NCI-H2227 (cell line): ENCODE results near the gene ZCCHC7.

Source experiments
- DNase-seq: peaks from one replicate; lab custom pipeline; 2025; ENCODE audit not compliant: unreplicated experiment; lab: John Stamatoyannopoulos, UW

ZCCHC7 gene

DNA sequence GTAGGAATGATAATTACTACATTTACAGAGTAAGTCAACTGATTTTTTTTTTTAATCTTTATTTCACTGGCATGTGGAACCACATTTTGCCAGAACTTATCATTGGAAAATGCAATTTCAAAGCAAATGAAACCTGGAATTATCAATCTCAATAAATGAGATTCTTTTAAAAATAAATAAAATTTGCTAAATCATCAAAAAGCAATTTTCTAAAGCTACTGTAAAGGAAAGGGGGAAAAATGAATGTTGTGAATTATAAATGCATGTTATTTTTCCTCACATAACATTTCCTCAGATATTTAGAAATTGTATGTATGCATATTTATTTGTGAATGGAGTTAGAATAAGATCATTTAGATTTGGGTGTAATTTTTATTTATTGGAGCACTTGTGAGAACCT lies 212.2 kb downstream of the ZCCHC7 start:
- DNase-seq, result no peak

GRCh38 chr9:37333288-37333687 lies 212.9 kb downstream of the ZCCHC7 start:
- no peak for DNase-seq

GRCh38 chr9:37335238-37335637 lies 214.9 kb downstream of the ZCCHC7 start:
- DNase-seq, result no peak

DNA sequence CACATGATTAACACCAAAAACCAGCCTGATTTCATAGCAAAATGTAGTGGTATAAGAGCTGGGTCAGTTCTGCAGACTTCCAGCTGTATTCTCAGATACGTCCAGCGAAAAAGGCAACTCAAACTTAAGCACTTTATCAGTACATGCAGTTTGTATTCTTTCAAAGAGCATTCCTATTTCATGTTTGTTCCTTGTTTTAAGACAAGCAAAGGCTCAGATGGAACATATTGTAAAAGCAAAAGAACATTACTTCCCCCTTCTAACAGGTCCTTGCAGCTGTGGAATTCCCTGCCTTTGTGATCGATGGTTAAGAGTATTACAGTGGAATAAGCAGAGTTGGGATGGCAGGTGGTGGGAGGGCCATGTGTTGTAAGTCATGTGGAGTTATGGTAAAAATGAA lies 215.8 kb downstream of the ZCCHC7 start:
- DNase-seq, result no peak

DNA sequence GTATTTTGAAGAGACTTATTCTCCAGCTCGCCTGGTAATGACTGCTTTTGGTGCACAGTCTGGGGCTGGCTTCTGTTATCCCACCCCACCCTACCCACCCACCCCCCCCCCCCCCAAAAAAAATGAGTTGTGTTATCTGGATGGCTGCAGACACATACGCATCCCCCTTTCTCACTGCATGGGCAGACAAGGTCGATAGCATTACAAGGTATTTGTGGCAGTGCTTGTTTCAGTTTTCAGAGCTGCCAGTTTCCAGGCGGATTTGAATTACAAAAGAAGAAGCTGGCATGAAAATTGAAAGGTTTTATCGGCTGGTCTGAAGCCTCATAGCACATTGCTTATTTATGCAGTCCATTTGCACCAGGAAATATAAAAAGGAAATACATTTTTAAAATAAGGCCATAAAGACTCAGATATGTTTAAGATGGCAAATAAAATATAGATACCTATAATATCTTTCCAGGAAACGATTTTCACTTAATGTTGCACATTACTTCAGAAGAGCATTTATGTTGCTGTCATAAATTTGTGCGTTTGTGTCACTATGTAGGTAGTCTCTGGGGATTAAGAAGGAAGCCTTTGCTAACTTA lies 217.0 kb downstream of the ZCCHC7 start:
- no peak for DNase-seq

DNA sequence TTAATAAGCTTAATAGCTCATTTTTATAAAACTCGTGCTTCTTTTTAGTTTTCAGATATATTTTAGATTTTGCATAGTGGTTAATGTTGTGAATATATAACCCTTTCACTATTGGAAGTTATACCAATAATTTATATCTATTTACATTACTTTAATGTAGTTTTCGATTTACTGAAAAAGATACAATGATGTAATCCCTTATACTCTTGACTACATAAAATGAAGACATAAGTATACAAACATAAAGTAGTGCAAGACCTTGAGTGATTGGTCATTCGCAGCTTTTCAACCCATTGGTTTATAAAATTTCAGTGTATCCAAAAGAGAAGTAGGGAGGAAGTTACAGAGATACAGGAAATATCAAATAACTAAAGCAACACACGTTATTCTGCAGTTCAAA lies 217.8 kb downstream of the ZCCHC7 start:
- DNase-seq, result no peak

- no peak for DNase-seq
Measured at GRCh38 chr9:37339923-37340322, 219.5 kb downstream of the ZCCHC7 start.

- no peak for DNase-seq
Measured at GRCh38 chr9:37340961-37341360, 220.6 kb downstream of the ZCCHC7 start.

DNA sequence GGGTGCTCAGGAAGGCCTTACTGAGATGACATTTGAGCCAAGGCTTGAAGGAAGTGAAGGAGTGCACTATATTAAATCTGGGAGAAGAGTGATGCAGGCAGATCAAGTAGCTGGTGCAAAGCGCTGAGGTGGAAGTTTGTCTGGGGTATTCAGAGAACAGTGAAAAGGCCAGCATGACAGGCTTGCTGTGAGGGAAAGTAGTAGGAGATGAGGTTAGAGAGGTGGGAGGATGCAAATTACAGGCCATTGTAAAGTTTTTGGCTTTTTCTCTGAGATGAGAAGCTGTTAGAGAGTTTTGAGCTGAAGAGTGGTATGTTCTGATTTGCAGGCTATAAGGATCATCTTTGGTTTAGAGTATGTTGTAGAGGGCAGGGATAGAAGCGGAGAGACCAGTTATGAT lies 221.3 kb downstream of the ZCCHC7 start:
- no peak for DNase-seq

DNA sequence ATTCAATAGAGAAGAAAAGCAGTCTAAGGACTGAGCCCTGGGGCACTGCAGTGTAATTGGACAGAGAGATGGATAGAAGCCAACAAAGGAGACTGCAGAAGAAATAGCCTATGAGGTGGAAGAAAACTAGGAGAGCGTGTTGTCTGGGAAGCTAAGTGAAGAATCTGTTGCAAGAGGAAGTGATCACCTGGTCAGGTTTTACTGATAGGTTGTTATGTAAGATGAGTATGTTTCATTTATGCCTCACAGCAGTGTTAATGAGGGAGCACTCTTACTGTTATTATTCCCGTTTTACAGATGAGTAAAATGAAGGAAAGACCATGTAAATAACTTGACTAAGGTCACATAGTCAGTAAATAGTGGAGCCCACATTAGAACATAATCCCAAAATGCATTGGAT lies 222.1 kb downstream of the ZCCHC7 start:
- DNase-seq, result no peak

GRCh38 chr9:37342895-37343294 lies 222.5 kb downstream of the ZCCHC7 start:
- no peak for DNase-seq

DNA sequence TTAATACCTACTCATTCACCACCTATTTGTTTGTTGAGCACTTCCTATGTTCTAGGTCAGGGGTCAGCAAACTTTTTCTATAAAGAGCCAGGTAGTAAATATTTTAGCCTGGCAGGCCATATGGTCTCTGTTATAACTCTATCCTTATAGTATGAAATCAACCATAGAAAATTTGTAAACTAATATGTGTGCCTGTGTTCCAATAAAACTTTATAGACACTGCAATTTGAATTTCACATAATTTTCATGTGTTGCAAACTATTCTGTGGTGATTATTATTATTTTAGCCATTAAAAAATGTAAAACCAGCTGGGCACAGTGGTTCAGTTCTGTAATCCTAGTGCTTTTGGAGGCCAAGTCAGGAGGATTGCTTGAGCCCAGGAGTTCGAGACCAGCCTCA lies 223.3 kb downstream of the ZCCHC7 start:
- no peak for DNase-seq

- no peak for DNase-seq
Measured at GRCh38 chr9:37345038-37345437, 224.7 kb downstream of the ZCCHC7 start.

- DNase-seq, result no peak
Measured at GRCh38 chr9:37348917-37349316, 228.5 kb downstream of the ZCCHC7 start.

GRCh38 chr9:37350486-37351190 lies 230.3 kb downstream of the ZCCHC7 start:
- no peak for DNase-seq

DNA sequence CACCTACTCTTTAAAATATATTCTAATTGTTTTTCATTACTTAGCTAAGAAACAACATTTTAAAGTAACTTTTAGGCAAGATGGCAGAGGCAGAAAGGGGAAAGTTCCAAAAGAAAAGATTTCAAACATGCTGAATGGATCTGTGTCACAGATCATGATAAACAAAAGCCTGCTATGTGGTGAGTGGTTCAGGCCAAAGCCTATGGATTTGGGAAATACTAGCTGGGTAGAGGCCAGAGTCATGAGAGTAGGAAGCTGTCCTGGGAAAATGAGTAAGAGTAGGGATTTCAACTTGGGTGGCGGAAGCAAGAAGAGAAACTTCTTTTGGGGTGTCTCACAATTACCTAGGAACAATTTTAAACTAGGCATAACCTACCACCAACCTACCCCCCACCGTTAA lies 233.4 kb downstream of the ZCCHC7 start:
- no peak for DNase-seq

DNA sequence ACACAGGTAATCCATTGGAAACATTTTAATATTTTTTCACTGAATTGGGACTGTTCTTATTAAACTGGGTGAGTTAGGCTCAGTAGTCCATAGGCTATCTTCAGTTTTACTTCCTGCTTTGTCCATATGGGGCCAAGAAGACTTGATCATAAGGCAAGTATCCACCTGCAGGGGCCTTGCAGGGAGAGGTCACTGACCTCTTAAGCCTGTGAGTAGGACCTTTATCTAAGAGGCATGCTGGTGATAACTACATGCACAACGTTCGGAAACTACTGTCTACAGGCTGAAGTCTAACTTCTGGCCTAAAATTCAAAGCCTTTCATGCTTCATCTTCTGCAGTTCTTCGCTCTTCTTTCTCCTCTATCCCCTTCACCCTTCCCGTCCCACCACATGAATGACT lies 242.1 kb downstream of the ZCCHC7 start:
- no peak for DNase-seq

DNA sequence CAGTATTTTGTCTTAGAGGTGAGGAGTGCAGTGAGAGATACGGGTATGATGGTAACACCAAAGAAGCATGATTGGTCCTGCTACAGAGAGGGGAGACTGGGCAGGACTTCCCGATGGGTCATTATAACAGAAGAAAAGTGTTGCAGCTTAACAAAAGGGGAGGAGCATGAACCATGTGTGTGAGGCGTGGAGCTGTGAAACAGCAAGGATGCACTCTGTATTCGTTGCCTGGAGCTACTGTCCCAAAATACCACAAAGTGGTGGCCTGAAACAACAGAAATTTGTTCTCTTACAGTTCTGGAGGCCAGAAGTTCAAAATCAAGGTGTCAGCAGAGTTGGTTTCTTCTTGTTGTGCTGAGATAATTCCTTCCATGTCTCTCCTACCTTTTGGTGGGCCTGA lies 242.8 kb downstream of the ZCCHC7 start:
- no peak for DNase-seq

- no peak for DNase-seq
Measured at GRCh38 chr9:37364136-37364535, 243.8 kb downstream of the ZCCHC7 start.

GRCh38 chr9:37364751-37365360 lies 244.5 kb downstream of the ZCCHC7 start:
- DNase-seq, result no peak

GRCh38 chr9:37369671-37370070 lies 249.3 kb downstream of the ZCCHC7 start:
- no peak for DNase-seq

- no peak for DNase-seq
Measured at GRCh38 chr9:37370282-37370681, 249.9 kb downstream of the ZCCHC7 start.
